ENCODE results near the gene LTA. TPM values are rescaled to one million over a fixed set of nuclear protein-coding genes. Genes with fewer than 3 reads are reported as not detected.
"Not testable (repeated sequence)": the region's sequence is repeated elsewhere in the genome, so short reads cannot be mapped to it uniquely, and the experiment has no call there.

LTA gene
- total RNA-seq, 1 donor from 2014 or later: 0.22 TPM

- H3K27me3 Mint-ChIP-seq; H3K4me1 Mint-ChIP-seq (ENCODE audit: unreplicated experiment); H3K36me3 Mint-ChIP-seq; DNase-seq (ENCODE audit: extremely low spot score, unreplicated experiment); H3K9me3 Mint-ChIP-seq; H3K27ac Mint-ChIP-seq; H3K4me3 Mint-ChIP-seq: not testable (repeated sequence)
- TF ChIP-seq CTCF (conservative IDR thresholded peaks at IDR 0.05): peak; percentile 61
Observed at GRCh38 chr6:31551371-31551770, 20.7 kb upstream of the LTA start.

GRCh38 chr6:31556307-31556706 lies 15.8 kb upstream of the LTA start:
- no peaks in the 10 kb centered on the region for H3K4me1 Mint-ChIP-seq (ENCODE audit: unreplicated experiment)
- H3K36me3 Mint-ChIP-seq: peaks cover 13% of the 10 kb centered on the region
- no peak overlapping the region for H3K4me3 Mint-ChIP-seq
- H3K27me3 Mint-ChIP-seq: no peaks in the 10 kb centered on the region
- no peak overlapping the region for H3K27ac Mint-ChIP-seq
- no peak for TF ChIP-seq CTCF (conservative IDR thresholded peaks at IDR 0.05)
- no peaks in the 10 kb centered on the region for H3K9me3 Mint-ChIP-seq
- no peak for DNase-seq (ENCODE audit: extremely low spot score, unreplicated experiment)

- Mint-ChIP-seq H3K9me3 (no peaks in the 10 kb centered on the region), H3K27ac (no peak overlapping the region), H3K27me3 (no peaks in the 10 kb centered on the region), H3K36me3 (peaks cover 13% of the 10 kb centered on the region), H3K4me1 (ENCODE audit: unreplicated experiment) (no peaks in the 10 kb centered on the region), H3K4me3 (no peak overlapping the region)
- DNase-seq (ENCODE audit: extremely low spot score, unreplicated experiment): no peak
- no peak for TF ChIP-seq CTCF (conservative IDR thresholded peaks at IDR 0.05)
Observed at GRCh38 chr6:31557443-31558317, 14.4 kb upstream of the LTA start.

GRCh38 chr6:31558318-31558625 lies 13.8 kb upstream of the LTA start:
- DNase-seq (ENCODE audit: extremely low spot score, unreplicated experiment): no peak
- Mint-ChIP-seq H3K27ac (no peak overlapping the region), H3K36me3 (peaks cover 13% of the 10 kb centered on the region), H3K4me3 (no peak overlapping the region), H3K27me3 (no peaks in the 10 kb centered on the region), H3K9me3 (no peaks in the 10 kb centered on the region), H3K4me1 (ENCODE audit: unreplicated experiment) (no peaks in the 10 kb centered on the region)
- TF ChIP-seq CTCF (conservative IDR thresholded peaks at IDR 0.05): no peak

- peaks cover 2% of the 10 kb centered on the region for H3K27me3 Mint-ChIP-seq
- H3K9me3 Mint-ChIP-seq: no peaks in the 10 kb centered on the region
- no peak overlapping the region for H3K27ac Mint-ChIP-seq
- H3K4me3 Mint-ChIP-seq: no peak overlapping the region
- DNase-seq (ENCODE audit: extremely low spot score, unreplicated experiment): no peak
- no peak for TF ChIP-seq CTCF (conservative IDR thresholded peaks at IDR 0.05)
- H3K4me1 Mint-ChIP-seq (ENCODE audit: unreplicated experiment): no peaks in the 10 kb centered on the region
- peaks cover 13% of the 10 kb centered on the region for H3K36me3 Mint-ChIP-seq
Observed at GRCh38 chr6:31558631-31559500, 13.2 kb upstream of the LTA start.
